ENCODE data around the gene ZDHHC16. TPM values are rescaled to one million over a fixed set of nuclear protein-coding genes. Genes with fewer than 3 reads are reported as not detected.

Gene ZDHHC16
- total and polyA plus RNA-seq, 4 donors: 18.0 to 27.2 (median 22.9) TPM

DNA sequence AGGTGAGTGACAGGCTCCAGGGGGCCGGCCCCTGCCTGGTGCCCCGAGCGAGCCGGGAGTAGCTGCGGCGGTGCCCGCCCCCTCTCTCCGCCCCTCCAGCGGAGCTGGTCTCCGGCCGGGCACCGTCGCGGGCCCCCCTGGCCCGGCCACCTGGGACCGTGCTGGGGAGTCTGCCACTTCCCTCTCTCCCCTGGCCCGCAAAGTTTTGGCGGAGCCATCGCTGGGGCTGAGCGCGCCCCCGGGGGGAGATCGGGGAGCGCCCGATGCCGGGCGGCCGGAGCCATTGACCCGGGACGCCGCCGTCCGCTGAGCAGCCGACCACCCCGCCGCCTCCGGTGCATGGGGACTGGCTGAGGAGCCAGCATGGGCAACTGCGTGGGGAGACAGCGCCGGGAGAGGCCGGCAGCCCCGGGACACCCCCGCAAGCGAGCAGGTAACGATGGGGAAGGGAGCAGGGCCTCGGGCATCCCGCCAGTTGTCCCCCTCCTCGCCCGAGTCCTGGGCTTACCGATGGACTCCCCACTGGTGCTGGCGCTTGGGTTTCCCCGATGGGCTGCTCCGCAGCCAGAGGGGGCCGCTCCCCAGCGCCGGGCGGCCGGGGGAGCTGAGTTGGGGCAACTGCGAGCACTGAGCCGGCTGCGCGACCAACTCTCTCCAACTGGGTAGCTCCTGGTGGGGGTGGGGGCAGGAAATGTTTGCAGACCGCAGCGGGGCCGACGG, 53.0 kb downstream of the ZDHHC16 start, which contains the start of gene UBTD1:
UBTD1 (plus strand) TSS at position 84 of the 720 bp plus-strand sequence; CDS start at position 364, 280 bp downstream.
- peak within 1 kb of the TSS; percentile 78 to 94 (median 93) for H3K4me3 ChIP-seq (ENCODE audit: low read depth in 1 of 3, low read length in 3 of 3)
- under 1% methylated on average over 66 of the region's 66 CpGs for WGBS
- H3K9ac ChIP-seq (ENCODE audit: low read depth in 1 of 2, low read length in 2 of 2): peak within 1 kb of the TSS; percentile 81 to 88
- peak; percentile 43 for DNase-seq (ENCODE audit: low spot score)
- TF ChIP-seq RXRA (IDR thresholded peaks at IDR 0.05) (no peak), JUND (IDR thresholded peaks at IDR 0.05) (no peak), FOXA2 (IDR thresholded peaks at IDR 0.05) (no peak), HNF4A (conservative IDR thresholded peaks at IDR 0.05) (no peak), YY1 (IDR thresholded peaks at IDR 0.05) (no peak), FOXA1 (IDR thresholded peaks at IDR 0.05) (no peak), NR2F2 (IDR thresholded peaks at IDR 0.05) (no peak), EGR1 (IDR thresholded peaks at IDR 0.05; ENCODE audit: low read depth in 2 of 2) (no peak), GABPA (IDR thresholded peaks at IDR 0.05 in 1 of 2, conservative IDR thresholded peaks at IDR 0.05 in 1 of 2) (no peak)
- TF ChIP-seq, protein P1, sequence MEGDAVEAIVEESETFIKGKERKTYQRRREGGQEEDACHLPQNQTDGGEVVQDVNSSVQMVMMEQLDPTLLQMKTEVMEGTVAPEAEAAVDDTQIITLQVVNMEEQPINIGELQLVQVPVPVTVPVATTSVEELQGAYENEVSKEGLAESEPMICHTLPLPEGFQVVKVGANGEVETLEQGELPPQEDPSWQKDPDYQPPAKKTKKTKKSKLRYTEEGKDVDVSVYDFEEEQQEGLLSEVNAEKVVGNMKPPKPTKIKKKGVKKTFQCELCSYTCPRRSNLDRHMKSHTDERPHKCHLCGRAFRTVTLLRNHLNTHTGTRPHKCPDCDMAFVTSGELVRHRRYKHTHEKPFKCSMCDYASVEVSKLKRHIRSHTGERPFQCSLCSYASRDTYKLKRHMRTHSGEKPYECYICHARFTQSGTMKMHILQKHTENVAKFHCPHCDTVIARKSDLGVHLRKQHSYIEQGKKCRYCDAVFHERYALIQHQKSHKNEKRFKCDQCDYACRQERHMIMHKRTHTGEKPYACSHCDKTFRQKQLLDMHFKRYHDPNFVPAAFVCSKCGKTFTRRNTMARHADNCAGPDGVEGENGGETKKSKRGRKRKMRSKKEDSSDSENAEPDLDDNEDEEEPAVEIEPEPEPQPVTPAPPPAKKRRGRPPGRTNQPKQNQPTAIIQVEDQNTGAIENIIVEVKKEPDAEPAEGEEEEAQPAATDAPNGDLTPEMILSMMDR (IDR thresholded peaks at IDR 0.05; ENCODE audit: low read depth, low read length, missing input control): no peak
- TF ChIP-seq, protein P2, sequence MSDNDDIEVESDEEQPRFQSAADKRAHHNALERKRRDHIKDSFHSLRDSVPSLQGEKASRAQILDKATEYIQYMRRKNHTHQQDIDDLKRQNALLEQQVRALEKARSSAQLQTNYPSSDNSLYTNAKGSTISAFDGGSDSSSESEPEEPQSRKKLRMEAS (IDR thresholded peaks at IDR 0.05): no peak
- peak within 1 kb of the TSS; percentile 89 to 94 for H3K27ac ChIP-seq (ENCODE audit: low read depth in 1 of 2, low read length in 2 of 2)
- peaks cover 0 to 22% (median 15%) of the 10 kb centered on the region in 4 donors for H3K4me1 ChIP-seq (ENCODE audit: control insufficient read depth in 4 of 4, insufficient read depth in 4 of 4, low read length in 3 of 4)
- H3K36me3 ChIP-seq (ENCODE audit: control insufficient read depth in 4 of 4, insufficient read depth in 3 of 4, low read depth in 1 of 4, low read length in 3 of 4): no peaks in the 10 kb centered on the region
- H3K27me3 ChIP-seq (ENCODE audit: control insufficient read depth in 4 of 4, insufficient read depth in 4 of 4, low read length in 3 of 4): no peaks in the 10 kb centered on the region
- H3K9me3 ChIP-seq (ENCODE audit: control insufficient read depth in 4 of 4, low read length in 3 of 4): no peaks in the 10 kb centered on the region

DNA sequence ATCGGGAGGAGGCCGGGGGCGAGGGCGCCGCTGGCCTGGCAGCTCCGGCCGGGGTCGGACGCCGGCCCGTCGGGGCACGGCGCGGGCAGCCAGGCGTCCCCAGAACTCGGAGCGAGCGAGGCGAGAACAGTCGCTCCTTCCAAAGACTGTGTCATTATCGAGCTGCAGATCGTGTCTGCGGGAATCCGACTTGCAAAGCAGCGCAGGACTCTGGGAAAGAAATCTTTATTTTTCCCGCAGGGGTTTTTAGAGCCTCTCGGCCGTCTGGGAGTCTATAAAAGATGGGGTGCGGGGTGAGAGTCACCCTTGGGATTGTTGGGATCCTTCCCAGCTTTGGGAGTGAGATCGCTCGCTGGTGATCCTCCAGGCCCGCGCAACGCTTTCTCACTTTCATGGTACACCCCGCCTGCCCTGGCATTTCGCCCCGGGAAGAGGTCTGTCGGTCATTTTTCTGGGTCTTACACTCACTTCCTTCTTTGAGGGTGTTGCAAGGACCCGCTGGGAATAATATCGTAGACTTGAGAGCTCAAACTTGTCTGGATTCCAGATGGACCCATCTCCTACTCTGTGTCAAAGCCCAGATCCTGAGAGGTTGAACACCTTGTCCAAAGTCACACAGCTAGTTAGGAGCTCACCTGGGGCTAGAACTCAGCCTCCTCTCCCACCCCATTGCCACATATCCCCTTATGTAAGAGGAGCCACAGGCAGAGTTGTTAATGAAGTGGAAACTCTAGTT, 53.8 kb downstream of the ZDHHC16 start:
- Histone ChIP-seq H3K27me3 (ENCODE audit: control insufficient read depth in 4 of 4, insufficient read depth in 4 of 4, low read length in 3 of 4) (no peaks in the 10 kb centered on the region), H3K9ac (ENCODE audit: low read depth in 1 of 2, low read length in 2 of 2) (peak overlapping the region; percentile 39 to 70), H3K27ac (ENCODE audit: low read depth in 1 of 2, low read length in 2 of 2) (peak overlapping the region; percentile 89 to 94), H3K4me3 (ENCODE audit: low read depth in 1 of 3, low read length in 3 of 3) (peak overlapping the region; percentile 78 to 89 (median 79)), H3K36me3 (ENCODE audit: control insufficient read depth in 4 of 4, insufficient read depth in 3 of 4, low read depth in 1 of 4, low read length in 3 of 4) (no peaks in the 10 kb centered on the region), H3K4me1 (ENCODE audit: control insufficient read depth in 4 of 4, insufficient read depth in 4 of 4, low read length in 3 of 4) (peaks cover 0 to 22% (median 15%) of the 10 kb centered on the region in 4 donors), H3K9me3 (ENCODE audit: control insufficient read depth in 4 of 4, low read length in 3 of 4) (no peaks in the 10 kb centered on the region)
- peak; percentile 50 for TF ChIP-seq YY1 (IDR thresholded peaks at IDR 0.05)
- TF ChIP-seq EGR1 (IDR thresholded peaks at IDR 0.05; ENCODE audit: low read depth in 2 of 2): no peak
- DNase-seq (ENCODE audit: low spot score): peak; percentile 41
- WGBS: 1% methylated on average over 41 of the region's 41 CpGs

DNA sequence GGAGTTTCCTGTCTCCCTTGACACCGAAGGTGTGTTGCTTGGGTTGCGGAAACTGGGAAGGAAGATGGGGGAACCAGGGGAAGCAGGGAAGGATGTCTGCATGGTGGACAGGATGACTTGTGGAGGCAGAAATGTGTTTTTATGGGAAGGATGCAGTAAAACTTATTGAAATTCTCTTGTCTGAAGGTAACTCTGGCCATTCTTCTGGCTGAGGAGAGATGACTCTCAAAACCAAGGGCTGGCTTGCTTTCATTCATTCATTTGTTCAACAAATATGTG, 54.3 kb downstream of the ZDHHC16 start:
- Histone ChIP-seq H3K36me3 (ENCODE audit: control insufficient read depth in 4 of 4, insufficient read depth in 3 of 4, low read depth in 1 of 4, low read length in 3 of 4) (no peaks in the 10 kb centered on the region), H3K27me3 (ENCODE audit: control insufficient read depth in 4 of 4, insufficient read depth in 4 of 4, low read length in 3 of 4) (no peaks in the 10 kb centered on the region), H3K9me3 (ENCODE audit: control insufficient read depth in 4 of 4, low read length in 3 of 4) (no peaks in the 10 kb centered on the region), H3K27ac (ENCODE audit: low read depth in 1 of 2, low read length in 2 of 2) (no peak overlapping the region), H3K4me3 (ENCODE audit: low read depth in 1 of 3, low read length in 3 of 3) (no peak overlapping the region), H3K4me1 (ENCODE audit: control insufficient read depth in 4 of 4, insufficient read depth in 4 of 4, low read length in 3 of 4) (peaks cover 0 to 22% (median 15%) of the 10 kb centered on the region in 4 donors), H3K9ac (ENCODE audit: low read depth in 1 of 2, low read length in 2 of 2) (no peak overlapping the region)
- WGBS: 84% methylated on average over 2 of the region's 2 CpGs
- TF ChIP-seq FOXA2 (IDR thresholded peaks at IDR 0.05) (no peak), NR2F2 (IDR thresholded peaks at IDR 0.05) (peak; percentile 20)
- no peak for DNase-seq (ENCODE audit: low spot score)

Measured in liver (tissue), 9 donors.